HG03060 (cell line): ENCODE results near the gene RAF1.

Experiments used
- ATAC-seq: cut with Tn5 transposase; IDR thresholded peaks from one replicate; pipeline ENCODE4 v1.9.1; 2021; ENCODE audit warnings: low read depth, moderate number of reproducible peaks; ENCODE audit not compliant: unreplicated experiment

The RAF1 gene

GRCh38 chr3:12603969-12604368 is 59.9 kb downstream of the RAF1 start:
- ATAC-seq = no peak

DNA sequence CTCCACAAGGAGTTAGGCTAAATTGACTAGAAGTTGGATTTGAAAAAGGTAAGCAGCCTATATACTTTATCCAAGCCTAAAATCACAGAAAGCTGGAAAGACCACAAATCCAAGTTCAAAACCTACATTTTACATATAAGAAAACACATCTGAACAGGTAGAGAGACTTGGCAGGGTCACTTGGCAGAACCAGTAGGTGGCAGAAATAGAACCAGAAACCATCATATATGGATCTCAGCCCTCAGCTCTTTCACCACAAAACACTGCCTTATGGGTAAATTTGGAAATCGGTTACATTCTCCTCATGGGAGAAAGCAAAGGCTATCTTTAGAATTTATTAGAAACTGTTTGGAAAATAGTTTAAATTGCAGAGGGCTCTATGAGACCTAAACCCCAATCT is 62.8 kb downstream of the RAF1 start:
- ATAC-seq = no peak

DNA sequence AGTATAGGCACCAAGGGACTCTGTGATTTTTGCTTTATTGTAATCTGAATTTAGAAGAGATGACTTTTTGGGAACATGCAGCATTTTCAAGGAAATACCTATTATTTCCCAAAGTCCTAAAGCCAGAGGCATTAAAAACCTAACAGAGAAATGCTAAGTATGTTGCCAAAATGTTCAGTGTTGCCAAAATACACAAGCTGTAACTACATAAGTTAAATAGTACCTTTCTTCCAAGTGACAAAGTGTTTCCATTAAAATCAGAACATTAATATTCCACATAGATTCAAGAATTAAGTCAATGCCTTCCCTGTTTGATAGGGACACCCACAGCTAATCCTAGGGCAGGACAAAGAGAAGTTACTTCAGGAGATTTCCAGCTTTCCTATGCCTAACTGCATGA is 65.0 kb downstream of the RAF1 start:
- no peak for ATAC-seq

GRCh38 chr3:12593473-12593872 is 70.4 kb downstream of the RAF1 start:
- no peak for ATAC-seq

GRCh38 chr3:12591997-12592715 is 71.8 kb downstream of the RAF1 start:
- ATAC-seq = no peak

GRCh38 chr3:12591456-12591855 is 72.5 kb downstream of the RAF1 start:
- ATAC-seq = no peak

- no peak for ATAC-seq
Observed at GRCh38 chr3:12590096-12590495, 73.8 kb downstream of the RAF1 start.

DNA sequence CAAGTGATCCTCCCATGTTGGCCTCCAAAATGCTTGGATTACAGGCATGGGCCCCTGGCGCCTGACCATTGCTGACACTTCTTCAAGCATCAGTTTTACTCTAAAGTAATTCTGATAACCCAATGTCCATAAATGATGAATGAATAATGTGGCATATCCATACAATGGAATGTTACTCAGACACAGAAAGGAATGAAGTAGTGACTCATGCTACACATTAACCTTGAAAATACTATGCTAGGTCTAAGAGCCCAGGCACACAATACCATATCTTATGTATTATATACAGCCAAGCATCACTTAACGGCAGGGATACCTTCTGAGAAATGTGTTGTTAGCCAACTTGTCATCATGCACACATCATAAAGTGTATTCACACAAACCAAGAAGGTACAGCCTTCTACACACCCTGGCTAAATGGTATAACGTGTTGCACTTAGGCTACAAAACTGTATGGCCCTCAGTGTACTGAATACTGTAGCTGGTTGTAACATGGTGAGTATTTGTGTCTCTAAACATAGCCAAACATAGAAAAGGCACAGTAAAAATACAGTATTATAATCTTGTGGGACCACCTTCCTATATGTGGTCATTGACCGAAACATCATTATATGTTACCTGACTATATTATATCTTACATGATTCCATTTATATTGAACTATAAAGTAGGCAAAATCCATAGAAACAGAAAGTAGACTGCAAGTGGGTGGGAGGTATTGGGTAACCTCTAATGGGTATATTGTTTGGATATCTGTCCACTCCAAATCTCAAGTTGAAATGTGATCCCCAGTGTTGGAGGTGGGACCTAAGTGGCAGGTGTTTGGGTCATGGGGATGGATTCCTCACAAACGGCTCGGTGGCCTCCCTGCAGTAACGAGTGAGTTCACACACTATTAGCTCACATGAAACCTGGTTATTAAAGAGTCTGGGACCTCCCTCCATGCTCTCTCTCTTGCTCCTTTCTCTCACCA is 75.6 kb downstream of the RAF1 start:
- ATAC-seq = no peak

DNA sequence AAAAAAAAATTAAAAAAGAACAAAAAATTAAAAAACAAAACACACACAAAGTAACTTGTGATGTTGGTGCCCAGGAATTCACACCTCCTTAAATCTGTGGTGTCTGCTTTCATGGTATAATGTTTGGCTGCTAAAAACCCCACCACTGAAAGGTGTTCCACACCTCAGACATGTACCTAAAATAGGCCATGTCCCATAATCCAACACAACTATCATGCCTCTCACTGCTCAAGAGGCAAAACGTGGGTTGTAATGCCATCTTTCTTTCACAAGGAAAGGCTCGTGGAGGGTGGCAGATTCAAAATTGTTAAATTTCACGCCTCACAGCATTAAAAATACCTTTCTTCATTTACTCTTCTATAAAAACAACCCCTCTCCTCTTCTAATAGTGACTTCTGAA is 77.5 kb downstream of the RAF1 start:
- ATAC-seq = no peak

GRCh38 chr3:12585970-12586369 is 77.9 kb downstream of the RAF1 start:
- ATAC-seq = peak; percentile 35

GRCh38 chr3:12585181-12585580 is 78.7 kb downstream of the RAF1 start:
- no peak for ATAC-seq

GRCh38 chr3:12584083-12584482 is 79.8 kb downstream of the RAF1 start:
- ATAC-seq = no peak

DNA sequence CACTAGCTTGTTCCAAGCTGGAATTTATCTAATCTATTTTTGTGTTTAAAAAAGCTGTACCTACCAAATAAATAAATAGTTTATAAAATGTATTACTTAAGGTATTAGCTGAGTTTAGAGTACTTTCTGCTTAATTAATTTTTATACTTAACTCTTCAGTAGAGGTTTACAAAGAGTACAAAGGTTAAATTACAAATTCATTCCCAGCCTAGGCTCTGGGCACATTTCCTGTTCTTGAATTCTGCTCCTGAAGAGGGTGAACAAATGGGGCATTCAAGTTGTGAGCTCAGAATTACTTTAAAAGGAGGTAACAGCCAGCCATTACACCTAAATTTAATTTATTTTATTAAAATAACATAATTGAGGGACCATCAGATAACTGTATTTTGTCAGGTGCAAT is 80.6 kb downstream of the RAF1 start:
- ATAC-seq = no peak

DNA sequence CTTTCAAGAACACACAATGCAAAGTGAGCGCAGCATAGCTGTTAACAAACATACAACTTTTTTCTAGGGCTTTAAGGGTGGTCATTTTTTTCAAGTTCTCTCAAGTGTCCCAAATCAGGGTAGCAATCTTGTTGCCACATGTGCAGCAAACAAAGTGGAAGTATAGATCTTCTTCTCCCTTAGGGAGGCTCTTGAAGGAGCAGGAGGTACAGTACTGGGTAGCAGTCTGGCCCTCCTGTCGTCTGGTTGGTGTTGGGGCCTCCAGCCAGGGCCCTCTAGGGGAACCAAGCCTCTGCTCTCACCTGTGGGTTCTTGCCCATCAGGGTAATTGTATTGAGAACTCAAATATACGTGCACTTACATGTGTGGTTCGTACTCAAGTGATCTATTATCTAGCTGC is 81.2 kb downstream of the RAF1 start:
- ATAC-seq = no peak

GRCh38 chr3:12579905-12580304 is 84.0 kb downstream of the RAF1 start:
- ATAC-seq = no peak

- no peak for ATAC-seq
Observed at GRCh38 chr3:12579456-12579855, 84.5 kb downstream of the RAF1 start.

- ATAC-seq = no peak
Observed at GRCh38 chr3:12578742-12579141, 85.2 kb downstream of the RAF1 start.

GRCh38 chr3:12577379-12577778 is 86.5 kb downstream of the RAF1 start:
- no peak for ATAC-seq

GRCh38 chr3:12574661-12575060 is 89.3 kb downstream of the RAF1 start:
- ATAC-seq = no peak

DNA sequence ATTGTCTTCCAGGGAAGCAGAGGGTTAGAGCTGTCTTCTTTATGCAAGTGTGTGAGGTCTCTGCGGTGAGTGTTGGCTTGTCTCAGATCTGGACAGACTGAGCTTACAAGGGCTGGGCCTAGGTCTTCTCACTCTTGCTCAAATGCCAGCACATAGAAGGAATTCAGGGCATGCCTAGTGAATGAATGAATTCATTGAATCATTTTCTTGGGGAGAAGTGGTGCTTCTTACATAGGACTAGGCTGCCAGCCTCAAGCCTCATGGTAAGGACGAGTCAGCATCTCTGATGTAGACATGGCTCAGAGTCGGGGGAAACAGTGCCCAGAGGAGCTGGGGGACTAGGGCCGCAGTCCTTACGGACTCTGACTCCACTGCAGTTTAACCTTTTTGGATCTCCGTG is 89.8 kb downstream of the RAF1 start:
- no peak for ATAC-seq

DNA sequence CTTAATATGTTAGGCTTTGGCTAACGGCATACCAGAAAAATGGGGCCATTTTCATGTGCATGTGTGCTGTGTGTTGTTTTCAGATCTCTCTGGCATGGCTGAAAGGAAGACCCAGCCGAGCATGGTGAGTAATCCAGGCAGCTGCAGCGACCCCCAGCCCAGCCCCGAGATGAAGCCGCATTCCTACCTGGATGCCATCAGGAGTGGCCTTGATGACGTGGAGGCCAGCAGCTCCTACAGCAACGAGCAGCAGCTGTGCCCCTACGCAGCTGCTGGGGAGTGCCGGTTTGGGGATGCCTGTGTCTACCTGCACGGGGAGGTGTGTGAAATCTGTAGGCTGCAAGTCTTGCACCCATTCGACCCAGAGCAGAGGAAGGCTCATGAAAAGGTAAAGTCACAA is 91.9 kb downstream of the RAF1 start:
- no peak for ATAC-seq

GRCh38 chr3:12569836-12570235 is 94.1 kb downstream of the RAF1 start:
- no peak for ATAC-seq
